HG03354 (cell line): ENCODE results near the gene XPO5.
"Not testable (repeated sequence)": the region's sequence is repeated elsewhere in the genome, so short reads cannot be mapped to it uniquely, and the experiment has no call there.

ENCODE experiments used
- ATAC-seq: cut with Tn5 transposase; IDR thresholded peaks from one replicate; pipeline ENCODE4 v1.9.1; 2021; ENCODE audit warnings: mild to moderate bottlenecking; ENCODE audit not compliant: unreplicated experiment, poor library complexity, severe bottlenecking

The XPO5 gene

DNA sequence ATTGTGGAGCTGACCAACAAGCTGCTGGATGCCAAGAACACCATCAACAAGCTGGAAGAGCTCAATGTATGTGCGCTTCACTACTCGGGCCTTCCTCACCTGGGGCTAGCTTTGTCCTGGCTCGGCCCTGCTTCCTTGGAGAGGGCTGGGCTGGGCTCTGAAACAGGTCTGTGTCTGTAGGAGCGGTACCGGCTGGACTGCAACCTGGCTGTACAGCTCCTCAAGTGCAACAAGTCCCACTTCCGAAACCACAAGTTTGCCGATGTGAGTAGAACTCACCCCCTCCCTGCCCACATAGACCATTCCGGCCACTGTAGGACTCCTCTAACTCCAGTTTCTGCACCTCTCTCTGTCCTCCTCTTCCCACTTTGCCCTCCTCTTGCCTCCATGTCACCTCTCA lies 72.4 kb downstream of the XPO5 start:
- no peak for ATAC-seq

GRCh38 chr6:43502666-43503065 lies 73.2 kb downstream of the XPO5 start:
- ATAC-seq: no peak

- no peak for ATAC-seq
Measured at GRCh38 chr6:43500921-43501320, 74.9 kb downstream of the XPO5 start.

- ATAC-seq: no peak
Measured at GRCh38 chr6:43499028-43499815, 76.6 kb downstream of the XPO5 start.

GRCh38 chr6:43498291-43498690 lies 77.5 kb downstream of the XPO5 start:
- not testable (repeated sequence) for ATAC-seq

DNA sequence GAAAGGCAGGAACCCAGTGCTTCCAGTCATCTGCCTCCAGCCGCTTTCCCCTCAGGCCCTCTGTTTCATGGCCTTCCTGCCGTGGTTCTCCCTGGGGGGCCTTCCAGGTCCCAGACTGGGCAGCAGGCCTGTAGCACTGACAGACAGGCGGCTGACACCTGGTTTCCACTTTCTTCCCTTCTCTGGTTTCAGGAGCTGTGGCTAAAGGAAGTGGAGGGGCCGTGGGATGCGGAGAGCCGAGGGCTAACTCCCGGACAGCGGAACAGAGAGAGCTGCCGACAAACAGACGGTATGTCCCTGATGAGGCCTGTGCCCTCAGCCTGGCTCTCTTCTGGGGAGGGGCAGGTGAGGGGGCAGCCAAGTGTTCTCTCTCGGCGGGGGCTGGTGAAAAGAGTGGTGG lies 78.1 kb downstream of the XPO5 start:
- no peak for ATAC-seq

DNA sequence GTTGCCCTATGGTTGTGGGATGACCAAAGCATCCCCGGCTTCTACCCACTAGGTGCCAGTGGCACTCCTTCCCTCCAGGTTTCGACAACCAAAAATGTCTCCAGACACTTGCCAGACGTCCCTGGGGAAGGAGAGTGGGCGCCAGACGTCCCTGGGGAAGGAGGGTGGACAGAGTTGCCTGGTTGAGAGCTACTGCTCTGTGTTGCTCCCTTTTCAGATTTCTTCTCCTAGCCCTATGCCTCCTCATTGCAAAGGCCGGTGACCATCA lies 78.8 kb downstream of the XPO5 start:
- no peak for ATAC-seq

DNA sequence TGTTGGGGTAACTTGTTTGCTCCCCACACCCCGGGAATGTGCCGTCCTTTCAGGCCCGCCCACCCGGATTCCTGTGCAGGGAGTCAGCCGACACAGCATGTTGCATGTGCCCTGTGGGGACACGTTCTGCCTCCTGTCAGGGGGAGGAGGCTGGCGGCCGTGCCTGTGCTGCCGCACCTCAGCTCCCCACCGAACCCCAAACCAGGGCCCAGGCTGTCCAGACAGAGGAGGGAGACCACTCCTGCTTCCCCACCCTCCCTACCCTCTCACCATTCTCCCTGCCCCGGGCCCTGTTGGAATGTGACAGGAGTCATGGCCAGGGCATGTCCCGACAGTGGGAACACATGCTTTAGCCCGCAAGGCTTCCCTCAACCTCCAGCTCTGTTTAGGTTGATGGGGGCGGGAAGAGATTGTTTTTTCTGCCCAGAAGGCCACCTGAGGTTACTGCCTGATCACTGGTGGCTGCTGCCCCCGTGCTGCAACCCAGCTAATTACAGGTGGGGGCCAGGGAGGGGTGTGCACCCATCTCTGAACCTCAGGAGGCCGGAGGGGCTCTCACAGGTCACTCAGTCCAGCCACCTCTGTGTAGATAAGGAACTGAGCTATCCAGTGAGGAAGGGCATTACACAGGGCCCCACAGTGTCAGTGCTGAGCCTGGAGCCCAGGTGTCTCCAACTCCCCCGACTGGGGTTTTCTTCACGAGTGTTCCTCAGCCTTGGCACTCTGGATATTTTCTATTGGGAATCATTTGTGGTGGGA lies 79.3 kb downstream of the XPO5 start:
- no peak for ATAC-seq

GRCh38 chr6:43495409-43495941 lies 80.4 kb downstream of the XPO5 start:
- no peak for ATAC-seq

- ATAC-seq: no peak
Measured at GRCh38 chr6:43494766-43495165, 81.1 kb downstream of the XPO5 start.

GRCh38 chr6:43494321-43494720 lies 81.5 kb downstream of the XPO5 start:
- ATAC-seq: no peak

DNA sequence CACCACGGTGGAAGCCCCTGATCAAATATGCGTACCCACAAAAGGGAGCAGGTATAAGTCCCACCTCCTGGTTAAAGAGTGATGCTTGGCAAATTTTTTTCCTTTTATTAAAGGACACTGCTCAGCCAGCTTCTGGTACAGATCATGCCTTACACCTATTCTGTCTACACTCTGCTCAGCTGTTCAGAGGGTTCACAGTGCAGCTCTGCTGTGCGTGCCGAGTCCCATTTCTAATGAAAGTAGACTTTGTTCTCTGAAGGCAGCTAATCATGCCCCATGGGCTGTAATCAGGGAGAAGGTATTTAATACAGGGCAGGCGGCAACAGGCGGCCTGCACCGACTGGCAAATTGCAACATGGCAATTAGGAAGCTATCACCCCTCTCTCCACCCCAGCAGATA lies 82.0 kb downstream of the XPO5 start:
- ATAC-seq: no peak

DNA sequence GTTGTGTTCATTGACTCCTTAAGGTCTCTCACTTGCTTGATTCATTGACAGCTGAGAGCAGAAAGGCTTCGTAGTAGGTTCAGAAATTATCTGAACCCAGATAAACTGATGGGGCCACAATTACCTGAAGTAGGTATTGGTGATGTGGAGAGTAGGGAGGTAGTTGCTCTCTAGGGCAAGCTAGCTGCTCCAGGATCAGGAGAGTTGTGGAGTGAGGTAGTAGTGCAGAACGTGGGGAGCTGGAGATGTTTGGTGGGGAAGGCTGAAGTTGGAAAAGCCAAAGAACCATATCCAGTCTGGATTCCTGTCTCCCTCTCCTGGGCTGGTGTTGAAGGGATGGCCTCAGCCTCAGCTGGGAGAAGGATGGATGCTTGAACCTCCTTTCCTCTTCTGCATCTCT lies 82.6 kb downstream of the XPO5 start:
- no peak for ATAC-seq

- no peak for ATAC-seq
Measured at GRCh38 chr6:43492673-43493072, 83.2 kb downstream of the XPO5 start.

GRCh38 chr6:43491750-43492661 lies 83.8 kb downstream of the XPO5 start:
- ATAC-seq: no peak

- ATAC-seq: no peak
Measured at GRCh38 chr6:43490523-43490939, 85.3 kb downstream of the XPO5 start.

DNA sequence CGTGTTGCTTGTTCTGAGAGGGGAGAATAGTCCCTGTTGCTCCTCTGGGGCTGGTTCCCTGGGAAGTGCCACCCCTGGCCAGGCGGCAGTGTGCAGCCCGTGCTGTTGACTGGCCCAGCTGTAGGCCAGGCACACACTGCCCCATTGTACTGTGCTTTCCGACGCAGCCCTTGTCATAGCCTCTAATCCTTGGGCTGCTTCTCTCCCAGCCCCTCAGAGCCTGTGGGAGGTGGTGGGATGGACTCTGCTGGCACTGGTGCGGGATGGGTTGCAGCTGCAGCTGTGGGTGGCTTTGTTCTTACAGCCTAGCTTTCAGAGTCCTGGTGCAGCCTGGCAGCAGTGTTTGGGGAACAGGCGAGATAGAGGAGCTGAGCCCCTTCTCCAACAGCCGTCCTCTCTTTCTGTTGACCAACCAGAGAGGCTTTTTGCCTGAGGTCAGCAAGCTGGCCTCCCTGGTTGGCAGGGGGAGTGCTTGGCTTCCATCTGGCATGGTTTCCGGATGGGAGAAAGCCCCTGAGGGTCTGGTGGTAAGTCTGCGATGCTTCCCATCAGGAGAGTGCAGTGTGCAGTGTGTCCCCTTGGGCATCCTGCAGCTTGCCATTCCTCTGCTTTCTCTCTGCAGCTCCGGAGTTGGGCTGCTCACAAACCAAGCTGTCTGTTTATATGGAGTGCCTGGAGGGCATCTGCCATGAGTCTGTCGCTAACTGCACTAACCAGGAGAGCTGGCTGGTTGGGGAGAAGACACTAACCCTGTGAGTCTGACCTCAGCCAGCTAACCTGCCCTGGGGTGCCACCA lies 86.4 kb downstream of the XPO5 start:
- ATAC-seq: no peak

- no peak for ATAC-seq
Measured at GRCh38 chr6:43488667-43489276, 87.1 kb downstream of the XPO5 start.

GRCh38 chr6:43481591-43482236 lies 94.1 kb downstream of the XPO5 start:
- ATAC-seq: no peak
